Activated effector memory CD4-positive, alpha-beta T cell treated with Interleukin-2 at 50 U/mL for 16 hours (primary cell): Measurements from ENCODE around the gene LTBP1.

ENCODE experiments used
- DNase-seq: peaks from one replicate; pipeline ENCODE4 v3.0.0-alpha.2; 2020

Gene LTBP1

DNA sequence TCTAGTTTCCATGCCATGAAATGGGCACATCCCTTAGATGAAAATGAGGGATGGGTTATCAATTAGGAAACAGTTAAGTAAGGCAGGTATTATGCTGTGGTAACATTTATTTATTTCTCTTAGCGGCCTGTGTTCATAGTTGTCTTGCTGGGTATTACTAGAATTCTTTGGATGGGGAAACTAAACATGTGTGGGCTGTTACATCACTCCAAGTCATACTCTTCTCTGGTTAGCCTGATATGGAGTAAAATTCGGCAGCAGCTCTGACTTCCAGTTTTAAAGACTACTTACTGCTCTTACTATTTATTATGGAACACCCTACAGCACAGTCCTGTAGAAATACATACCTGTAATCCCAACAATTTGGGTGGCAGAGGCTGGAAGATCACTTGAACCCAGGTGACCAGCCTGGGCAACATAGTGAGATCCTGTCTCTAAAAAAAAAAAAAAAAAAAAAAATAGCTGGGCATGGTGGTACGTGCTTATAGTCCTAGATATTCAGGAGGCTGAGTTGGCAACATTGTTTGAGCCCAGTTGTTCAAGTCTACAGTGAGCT lies 496.6 kb downstream of the LTBP1 start:
- DNase-seq: no peak

DNA sequence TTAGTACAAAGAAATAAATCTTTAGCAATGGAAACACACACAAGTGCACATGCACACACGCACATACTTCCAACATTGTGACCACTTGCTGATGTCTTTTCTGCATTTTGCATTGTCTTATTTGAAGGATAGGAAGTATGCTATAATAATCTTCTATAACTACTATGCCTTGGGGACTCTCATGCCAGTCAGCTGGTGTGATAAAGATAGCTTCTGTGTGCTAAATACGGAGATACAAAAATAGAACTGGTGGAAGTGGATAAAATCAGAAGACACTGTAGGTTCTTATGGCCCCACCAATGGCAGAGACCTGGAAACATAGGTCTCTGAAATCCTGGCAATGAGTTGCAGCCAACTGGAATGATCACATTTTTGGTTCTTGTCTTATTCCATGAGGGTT lies 498.2 kb downstream of the LTBP1 start:
- no peak for DNase-seq

DNA sequence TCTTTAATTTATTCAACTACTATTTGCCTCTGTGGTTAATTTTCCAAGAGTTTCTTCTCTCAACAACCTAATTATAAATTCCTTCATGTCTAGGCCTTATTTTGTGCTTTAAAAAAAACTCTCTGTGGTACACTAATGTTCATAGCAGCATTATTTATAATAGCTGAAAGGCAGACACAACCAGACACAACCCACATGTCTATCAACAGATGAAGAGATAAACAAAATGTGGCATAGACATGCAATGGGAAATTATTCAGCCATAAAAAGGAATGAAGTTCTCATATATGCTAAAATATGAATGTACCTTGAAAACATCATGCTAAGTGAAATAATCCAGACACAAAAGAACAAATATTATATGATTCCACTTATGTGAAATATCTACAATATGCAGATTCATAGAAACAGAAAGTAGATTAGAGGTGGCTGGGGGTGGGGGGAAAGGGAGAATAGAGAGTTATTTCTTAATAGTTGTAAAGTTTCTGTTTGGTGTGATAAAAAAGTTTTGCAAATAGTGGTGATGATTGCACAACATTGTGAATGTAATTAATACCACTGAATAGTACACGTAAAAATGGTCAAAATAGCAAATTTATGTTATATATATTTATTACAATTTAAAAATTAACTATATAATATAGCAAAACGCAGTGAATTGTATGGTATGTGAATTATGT lies 501.6 kb downstream of the LTBP1 start:
- DNase-seq: no peak
